ENCODE data around the gene DMRTC2.

Gene DMRTC2

DNA sequence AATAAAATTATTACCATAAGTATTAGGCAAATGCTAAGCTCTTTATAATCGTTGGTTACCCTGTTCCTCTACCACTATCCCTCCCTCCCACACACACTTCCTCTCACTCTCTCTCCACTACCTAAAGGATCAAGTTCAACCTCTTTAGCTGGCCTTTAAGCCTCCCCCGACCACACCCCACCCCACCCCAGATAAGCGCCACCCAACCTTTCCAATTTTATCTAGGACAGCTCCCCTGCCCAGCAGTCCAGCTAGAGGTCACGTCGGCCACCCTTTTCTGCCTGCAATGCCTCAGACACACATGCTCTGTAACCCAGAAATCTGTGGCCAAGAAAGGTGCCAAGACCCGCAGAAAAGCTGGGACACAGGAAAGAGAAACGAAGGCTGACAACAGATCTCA is 1.5 kb upstream of the DMRTC2 start:
- no peak for TF ChIP-seq CTCF (IDR thresholded peaks at IDR 0.05; ENCODE audit: extremely low read depth, insufficient read depth, missing control alignments)
- DNase-seq (ENCODE audit: low spot score) = no peak
- in situ Hi-C loops (cut with MboI; ENCODE audit: low pct_unique_long_range_greater_than_20kb, low sequenced_read_pairs, unreplicated experiment) = no loop called here

GRCh38 chr19:41844601-41845000 is 241 bp upstream of the DMRTC2 start, which contains the start of gene LYPD4:
LYPD4 (minus strand) TSS chr19:41844683; CDS start chr19:41839285, 5,398 bp downstream.
- DNase-seq (ENCODE audit: low spot score) = no peak
- no peak for TF ChIP-seq CTCF (IDR thresholded peaks at IDR 0.05; ENCODE audit: extremely low read depth, insufficient read depth, missing control alignments)
- in situ Hi-C loops (cut with MboI; ENCODE audit: low pct_unique_long_range_greater_than_20kb, low sequenced_read_pairs, unreplicated experiment) = no loop called here

DNA sequence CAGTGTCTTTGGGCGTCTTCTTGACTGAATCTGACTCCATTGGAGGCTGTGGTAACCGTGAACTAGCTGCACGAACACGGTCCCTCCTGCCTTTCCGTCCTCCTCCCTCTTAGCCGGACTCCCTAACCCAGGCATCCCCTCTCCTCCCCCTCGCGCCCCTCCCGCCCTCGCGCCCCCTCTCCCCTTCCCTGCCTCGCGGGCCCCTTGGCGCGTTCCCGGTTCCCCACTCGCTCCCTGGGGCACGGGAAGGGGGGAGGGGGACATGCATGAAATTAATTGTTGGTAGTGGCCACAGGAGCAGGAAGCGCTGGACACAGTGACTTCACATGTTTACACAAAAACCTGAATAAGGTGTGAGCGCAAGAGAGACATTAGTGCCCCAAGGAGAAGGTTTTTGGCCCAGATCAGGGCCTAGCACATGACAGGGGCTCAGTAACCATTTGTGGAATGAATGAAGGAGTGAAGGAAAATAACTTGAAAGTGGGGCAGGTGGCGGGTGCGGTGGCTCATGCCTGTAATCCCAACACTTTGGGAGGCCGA is 279 bp downstream of the DMRTC2 start:
- in situ Hi-C loops (cut with MboI; ENCODE audit: low pct_unique_long_range_greater_than_20kb, low sequenced_read_pairs, unreplicated experiment) = no loop called here
- no peak for DNase-seq (ENCODE audit: low spot score)
- no peak for TF ChIP-seq CTCF (IDR thresholded peaks at IDR 0.05; ENCODE audit: extremely low read depth, insufficient read depth, missing control alignments)

DNA sequence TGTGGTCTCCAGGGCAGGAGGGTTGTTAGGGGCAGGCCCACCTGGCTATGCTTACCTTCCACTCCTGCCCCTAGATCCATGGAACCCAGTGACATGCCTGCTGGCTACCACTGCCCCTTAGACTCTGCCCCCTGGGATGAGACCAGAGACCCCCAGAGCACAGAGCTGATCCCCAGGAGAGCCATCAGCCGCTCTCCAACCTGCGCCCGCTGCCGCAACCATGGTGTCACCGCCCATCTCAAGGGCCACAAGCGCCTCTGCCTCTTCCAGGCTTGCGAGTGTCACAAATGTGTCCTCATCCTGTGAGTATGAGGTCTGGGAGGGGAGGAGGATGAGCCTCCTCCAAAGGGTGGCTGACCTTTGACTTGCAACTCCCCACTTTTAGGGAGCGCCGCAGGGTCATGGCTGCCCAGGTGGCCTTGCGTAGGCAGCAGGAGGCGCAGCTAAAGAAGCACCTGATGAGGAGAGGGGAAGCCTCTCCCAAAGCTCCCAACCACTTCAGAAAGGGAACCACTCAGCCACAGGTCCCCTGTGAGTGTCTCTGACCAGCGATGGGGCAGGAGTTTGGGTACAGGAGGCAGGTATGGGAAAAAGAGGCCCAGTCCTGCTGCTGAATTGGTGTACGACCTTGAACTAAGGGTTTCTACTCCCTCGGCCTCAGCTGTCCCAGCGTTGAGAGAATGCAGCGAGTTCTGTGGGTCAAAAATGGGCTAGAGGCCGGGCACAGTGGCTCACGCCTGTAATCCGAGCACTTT is 2.7 kb downstream of the DMRTC2 start:
- no peak for TF ChIP-seq CTCF (IDR thresholded peaks at IDR 0.05; ENCODE audit: extremely low read depth, insufficient read depth, missing control alignments)
- in situ Hi-C loops (cut with MboI; ENCODE audit: low pct_unique_long_range_greater_than_20kb, low sequenced_read_pairs, unreplicated experiment) = no loop called here
- DNase-seq (ENCODE audit: low spot score) = no peak

DNA sequence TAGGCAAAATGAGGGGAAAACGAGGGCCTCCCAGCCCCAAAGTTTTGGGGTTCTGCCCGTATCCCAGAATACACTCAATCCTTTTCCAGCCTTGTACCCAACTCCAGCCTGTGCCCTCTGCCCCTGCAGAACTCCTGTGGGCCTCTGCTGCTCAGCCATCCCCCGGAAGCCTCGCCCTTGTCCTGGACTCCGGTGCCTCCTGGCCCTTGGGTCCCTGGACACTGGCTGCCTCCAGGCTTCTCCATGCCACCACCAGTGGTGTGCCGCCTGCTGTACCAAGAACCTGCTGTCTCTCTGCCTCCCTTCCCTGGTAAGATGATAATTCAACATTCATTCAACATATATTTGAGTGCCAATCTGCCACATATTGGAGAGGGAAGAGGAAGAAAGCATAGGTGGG is 3.8 kb downstream of the DMRTC2 start:
- no peak for TF ChIP-seq CTCF (IDR thresholded peaks at IDR 0.05; ENCODE audit: extremely low read depth, insufficient read depth, missing control alignments)
- in situ Hi-C loops (cut with MboI; ENCODE audit: low pct_unique_long_range_greater_than_20kb, low sequenced_read_pairs, unreplicated experiment) = no loop called here
- DNase-seq (ENCODE audit: low spot score) = no peak

GRCh38 chr19:41849067-41849466 is 4.2 kb downstream of the DMRTC2 start:
- DNase-seq (ENCODE audit: low spot score) = no peak
- no peak for TF ChIP-seq CTCF (IDR thresholded peaks at IDR 0.05; ENCODE audit: extremely low read depth, insufficient read depth, missing control alignments)
- in situ Hi-C loops (cut with MboI; ENCODE audit: low pct_unique_long_range_greater_than_20kb, low sequenced_read_pairs, unreplicated experiment) = no loop called here
